ENCODE results near the gene MYCBPAP. TPM values are rescaled to one million over a fixed set of nuclear protein-coding genes. Genes with fewer than 3 reads are reported as not detected.

Gene MYCBPAP
- total and polyA plus RNA-seq, 11 donors, result 0.29 to 2.4 (median 0.76) TPM; not detected in 1

- DNase-seq (no peak), ATAC-seq (no peak)
- Histone ChIP-seq H3K4me3 (no peak overlapping the region), H3K9me3 (no peaks in the 10 kb centered on the region), H3K36me3 (no peaks in the 10 kb centered on the region), H3K27ac (no peak overlapping the region), H3K4me1 (peaks cover 12 to 46% (median 29%) of the 10 kb centered on the region in 12 donors), H3K27me3 (peaks cover 27 to 81% (median 53%) of the 10 kb centered on the region in 9 donors)
- whole genome bisulfite sequencing, 4 donors, result 62 to 79% (median 70%) methylated on average over 4 of the region's 4 CpGs
- intact Hi-C loops (cut with DNase I), result no loop called here
- TF ChIP-seq POLR2A (IDR thresholded peaks at IDR 0.05) (no peak), CTCF (IDR thresholded peaks at IDR 0.05) (no peak)
Measured at GRCh38 chr17:50563092-50563511, 54.9 kb downstream of the MYCBPAP start.

GRCh38 chr17:50564916-50565315 lies 56.7 kb downstream of the MYCBPAP start:
- peak overlapping the region in 1 of 12 donors; percentile 17 for H3K27ac ChIP-seq
- no peaks in the 10 kb centered on the region for H3K36me3 ChIP-seq
- no peak for TF ChIP-seq CTCF (IDR thresholded peaks at IDR 0.05)
- TF ChIP-seq POLR2A (IDR thresholded peaks at IDR 0.05), result no peak
- WGBS, 4 donors, result 45 to 59% (median 46%) methylated on average over 18 to 19 of the region's 19 CpGs
- H3K4me3 ChIP-seq, result peak overlapping the region in 2 of 12 donors; percentile 10 to 12
- H3K27me3 ChIP-seq, result peaks cover 19 to 63% (median 41%) of the 10 kb centered on the region in 9 donors
- no peaks in the 10 kb centered on the region for H3K9me3 ChIP-seq
- DNase-seq, result peak in 4 of 5 donors; percentile 64 to 81 (median 74)
- intact Hi-C loops (cut with DNase I), result no loop called here
- ATAC-seq, result peak in 3 of 4 donors; percentile 33 to 54 (median 37)
- H3K4me1 ChIP-seq, result peaks cover 9 to 31% (median 15%) of the 10 kb centered on the region in 12 donors

GRCh38 chr17:50565402-50566350 lies 57.4 kb downstream of the MYCBPAP start:
- no peak for TF ChIP-seq CTCF (IDR thresholded peaks at IDR 0.05)
- no peak for TF ChIP-seq POLR2A (IDR thresholded peaks at IDR 0.05)
- 47 to 56% (median 52%) methylated on average over 9 to 10 of the region's 10 CpGs for WGBS, 4 donors
- no peak overlapping the region for H3K27ac ChIP-seq
- H3K9me3 ChIP-seq, result no peaks in the 10 kb centered on the region
- ATAC-seq, result no peak
- intact Hi-C loops (cut with DNase I), result no loop called here
- peaks cover 4 to 24% (median 9%) of the 10 kb centered on the region in 12 donors for H3K4me1 ChIP-seq
- H3K36me3 ChIP-seq, result no peaks in the 10 kb centered on the region
- H3K27me3 ChIP-seq, result peaks cover 19 to 55% (median 35%) of the 10 kb centered on the region in 9 donors
- DNase-seq, result no peak
- peak overlapping the region in 2 of 12 donors; percentile 10 to 12 for H3K4me3 ChIP-seq

- Histone ChIP-seq H3K4me3 (no peak overlapping the region), H3K9me3 (no peaks in the 10 kb centered on the region), H3K27ac (no peak overlapping the region), H3K27me3 (peaks cover 10 to 43% (median 23%) of the 10 kb centered on the region in 9 donors), H3K36me3 (no peaks in the 10 kb centered on the region), H3K4me1 (peaks cover 0 to 16% (median 0%) of the 10 kb centered on the region in 12 donors)
- TF ChIP-seq CTCF (IDR thresholded peaks at IDR 0.05) (no peak), POLR2A (IDR thresholded peaks at IDR 0.05) (no peak)
- DNase-seq (no peak), ATAC-seq (no peak)
- intact Hi-C loops (cut with DNase I), result no loop called here
- 31 to 56% (median 48%) methylated on average over 2 of the region's 2 CpGs for WGBS, 4 donors
Measured at GRCh38 chr17:50566886-50567285, 58.6 kb downstream of the MYCBPAP start.
